ENCODE results near the gene ZNF106.

DNA sequence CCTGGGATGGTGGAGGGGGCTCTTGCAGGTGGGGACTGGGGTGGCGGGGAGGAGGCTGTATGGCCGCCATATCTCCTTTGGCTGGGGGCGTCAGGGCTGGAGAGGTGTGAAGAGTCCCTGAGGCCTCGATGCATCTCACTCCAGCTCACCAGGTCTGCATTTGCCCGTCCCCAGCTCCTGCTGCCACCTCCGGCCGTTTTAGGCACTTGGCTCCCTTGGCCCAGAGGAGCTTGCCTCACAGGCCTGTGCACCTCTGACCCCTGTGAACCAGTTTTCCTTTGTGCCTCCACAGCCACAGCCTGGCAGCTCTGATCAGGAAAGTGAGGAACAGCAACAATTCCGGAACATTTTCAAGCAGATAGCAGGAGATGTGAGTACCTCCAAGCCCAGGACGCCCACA, 81.9 kb downstream of the ZNF106 start:
- TF ChIP-seq SUZ12 (IDR thresholded peaks at IDR 0.05; ENCODE audit: extremely low read depth, insufficient read depth, insufficient read length) (no peak), YY1 (IDR thresholded peaks at IDR 0.05; ENCODE audit: insufficient read depth, insufficient read length) (no peak)

Measured in NT2/D1 (cell line).